K562 (cell line): ENCODE data around the gene ATP5F1A. TPM values are rescaled to one million over a fixed set of nuclear protein-coding genes. Genes with fewer than 3 reads are reported as not detected.

Source experiments
- ATAC-seq: fragments of 200-7000 bp; cut with Tn5 transposase; 3 replicates; pipeline ENCODE4 v1.9.1; 2020; ENCODE audit warnings: moderate library complexity
- BruUV-seq: library from RNA; stranded (reverse); fragments of 400-500 nt; replicated peaks from 2 replicates; lab custom pipeline; 2021; lab: Mats Ljungman, UMichigan
- CTCF ChIA-PET: fragments of 300-600 bp; formaldehyde crosslinking; extraction: SDS; loops from one replicate; lab custom pipeline; 2021; ENCODE audit warnings: low intra/inter-chr PET ratio; lab: Yijun Ruan, JAX
- POLR2A ChIA-PET: fragments of 300-600, 350-650 bp; sonication (Branson Sonifier 250); formaldehyde crosslinking; extraction: SDS; loops from one replicate; lab custom pipeline; 2021; ENCODE audit warnings: antibody characterized with exemption, inconsistent platforms; lab: Yijun Ruan, JAX
- DNase-seq, 4 experiments: peaks; one replicate each; pipeline versions ENCODE4 v3.0.0 to v3.0.0-alpha.2; 2011 to 2018; ENCODE audit warnings: low spot score in 3 of 4, mixed read lengths in 3 of 4; ENCODE audit errors: extremely low read depth in 1 of 4
- FAIRE-seq: peaks from 2 replicates; lab custom pipeline; 2011; peaks lifted over from hg19 to GRCh38; lab: Jason Lieb, UNC
- H2AFZ ChIP-seq: 2 replicates; pipeline ENCODE4 v1.6.0; 2011; ENCODE audit warnings: low read depth, low read length, control low read depth, inconsistent platforms
- H3K27ac ChIP-seq: fragments of 200-600 bp; 3 replicates; pipeline ENCODE4 v1.8.0; 2011; ENCODE audit warnings: low read depth, mild to moderate bottlenecking, control low read depth, inconsistent platforms, low read length, moderate library complexity, mixed read lengths; ENCODE audit errors: extremely low read depth
- H3K27me3 ChIP-seq, 2 experiments: fragments of 300-600 bp in 1 of 2; 2 replicates in 1 of 2; 3 replicates in 1 of 2; pipeline versions ENCODE4 v1.6.0 to v1.8.0; 2011; ENCODE audit warnings: inconsistent platforms in 2 of 2, low read length in 2 of 2, mild to moderate bottlenecking in 1 of 2, mixed read lengths in 1 of 2, moderate library complexity in 1 of 2; ENCODE audit not compliant: control insufficient read depth in 2 of 2, insufficient read depth in 2 of 2
- H3K36me3 ChIP-seq: fragments of 300-600 bp; 3 replicates; pipeline ENCODE4 v1.8.0; 2011; ENCODE audit warnings: mild to moderate bottlenecking, low read length, inconsistent platforms; ENCODE audit not compliant: control insufficient read depth, insufficient read depth
- H3K4me1 ChIP-seq, 2 experiments: fragments of 200-600 bp in 1 of 2; replicated peaks in 1 of 2; 2 replicates in 1 of 2; 3 replicates in 1 of 2; pipeline versions ENCODE4 v1.5.1 to v1.8.0; 2011; ENCODE audit warnings: inconsistent platforms in 2 of 2, low read length in 2 of 2, mild to moderate bottlenecking in 1 of 2, mixed read lengths in 1 of 2, moderate library complexity in 1 of 2; ENCODE audit not compliant: control insufficient read depth in 2 of 2, insufficient read depth in 2 of 2
- H3K4me2 ChIP-seq: 2 replicates; pipeline ENCODE4 v1.6.1; 2011; ENCODE audit warnings: low read length, control low read depth, inconsistent platforms, mixed read lengths; ENCODE audit not compliant: insufficient read depth
- H3K4me3 ChIP-seq: fragments of 200-600 bp; sonication (generic), shearing (Covaris generic); 2 replicates; pipeline ENCODE4 v1.5.1; 2016; ENCODE audit warnings: control low read depth, inconsistent platforms
- H3K79me2 ChIP-seq: fragments of 200-600 bp; 3 replicates; pipeline ENCODE4 v1.8.0; 2011; ENCODE audit warnings: low read length, inconsistent platforms; ENCODE audit not compliant: control insufficient read depth, insufficient read depth
- H3K9ac ChIP-seq, 2 experiments: 2 replicates each; pipeline versions ENCODE4 v1.6.0 to v1.6.1; 2011; ENCODE audit warnings: low read depth in 2 of 2, low read length in 2 of 2, control low read depth in 1 of 2, inconsistent platforms in 1 of 2, mild to moderate bottlenecking in 1 of 2, mixed read lengths in 1 of 2; ENCODE audit not compliant: insufficient read depth in 1 of 2
- H3K9me1 ChIP-seq: one replicate; pipeline ENCODE4 v1.6.0; 2011; ENCODE audit warnings: inconsistent platforms, mild to moderate bottlenecking, low read length, moderate library complexity; ENCODE audit not compliant: control insufficient read depth, insufficient read depth
- H3K9me3 ChIP-seq: replicated peaks from 2 replicates; pipeline ENCODE4 v1.5.1; 2011; ENCODE audit warnings: low read depth, low read length, inconsistent platforms; ENCODE audit not compliant: control insufficient read depth, insufficient read depth
- H4K20me1 ChIP-seq: replicated peaks from 2 replicates; pipeline ENCODE4 v1.6.1; 2011; ENCODE audit warnings: low read length, inconsistent platforms, mixed read lengths; ENCODE audit not compliant: control insufficient read depth, insufficient read depth
- BDP1 ChIP-seq: IDR thresholded peaks from 3 replicates; pipeline ENCODE4 v1.6.1; 2011; ENCODE audit not compliant: insufficient read length, insufficient read depth
- CBFA2T3 ChIP-seq: fragments of 450-650 bp; IDR thresholded peaks from 2 replicates; pipeline ENCODE4 v1.6.1; 2017
- CHAMP1 ChIP-seq: fragments of 450-650 bp; IDR thresholded peaks from 2 replicates; pipeline ENCODE4 v1.6.1; 2016; ENCODE audit warnings: mild to moderate bottlenecking
- E2F6 ChIP-seq, 2 experiments: IDR thresholded peaks; 2 replicates each; pipeline ENCODE4 v1.6.1; 2011; ENCODE audit warnings: borderline replicate concordance in 1 of 2, control low read depth in 1 of 2, low read depth in 1 of 2, low read length in 1 of 2, mild to moderate bottlenecking in 1 of 2, mixed read lengths in 1 of 2, moderate library complexity in 1 of 2; ENCODE audit not compliant: insufficient read depth in 1 of 2, insufficient read length in 1 of 2, poor library complexity in 1 of 2, severe bottlenecking in 1 of 2; ENCODE audit errors: extremely low read depth in 1 of 2
- GABPB1 ChIP-seq: sonication (generic); formaldehyde crosslinking; IDR thresholded peaks from 2 replicates; pipeline ENCODE4 v1.8.0; 2022; ENCODE audit warnings: mild to moderate bottlenecking, missing genetic modification reagents
- ZNF561 ChIP-seq: fragments of 450-650 bp; formaldehyde crosslinking; conservative IDR thresholded peaks from 2 replicates; pipeline ENCODE4 v1.4.0; 2020; ENCODE audit warnings: mild to moderate bottlenecking, moderate library complexity
- ZNF586 ChIP-seq: fragments of 450-650 bp; formaldehyde crosslinking; conservative IDR thresholded peaks from 2 replicates; pipeline ENCODE4 v1.4.0; 2020; ENCODE audit warnings: mild to moderate bottlenecking, moderate library complexity
- ZNF830 ChIP-seq: fragments of 250-450 bp; sonication (Bioruptor Pico); IDR thresholded peaks from 2 replicates; pipeline ENCODE4 v1.5.0; 2021; ENCODE audit warnings: mild to moderate bottlenecking
- WGBS: fragments of 100-300 bp; shearing (Covaris generic); methylation state at CpG from one replicate; pipeline ENCODE4 v1.1.6; 2016; ENCODE audit warnings: low coverage, mixed read lengths; ENCODE audit not compliant: insufficient coverage; ENCODE audit errors: missing lambda C conversion rate; 5-methylcytosine and 5-hydroxymethylcytosine counted together
- in situ Hi-C: fragments of 300-500 bp; cut with MboI; formaldehyde crosslinking; loops from 4 replicates; pipeline ENCODE4 v1.15.0; 2018; ENCODE audit warnings: inconsistent platforms, mixed read lengths
- intact Hi-C: fragments of 100-400 bp; cut with micrococcal nuclease; formaldehyde crosslinking; loops from 2 replicates; pipeline ENCODE4 v1.14.2; 2022
- polyA plus RNA-seq, 8 experiments: library from polyadenylated mRNA; depleted of rRNA in 4 of 8; stranded (reverse) in 5 of 8; unstranded in 3 of 8; fragments of >200 nt; fragmentation: Nextera tagmentation in 2 of 8; fragmentation: Illumina TruSeq in 1 of 8; extraction: Ambion mirVana in 2 of 8; extraction: Trizol in 1 of 8; gene quantifications; 2 replicates each; pipeline versions ENCODE4 v1.2.1 to v1.2.3, GENCODE V29; 2011 to 2014; ENCODE audit warnings: inconsistent platforms in 1 of 8, missing spikeins in 1 of 8
- total RNA-seq, 7 experiments: library from RNA; depleted of rRNA in 6 of 7; stranded (reverse); fragments of >200 nt in 6 of 7; fragmentation: Illumina TruSeq in 2 of 7; extraction: Trizol in 2 of 7; gene quantifications; 2 replicates each; pipeline versions ENCODE4 v1.2.1 to v1.2.3, GENCODE V29; 2011 to 2021; ENCODE audit warnings: low replicate concordance in 1 of 7

ATP5F1A gene
- total and polyA plus RNA-seq, 9 of the 15 experiments (the other 6 are each of a cell fraction or from before 2014, with no cell fraction given): 377 to 762 (median 490) TPM

- TF ChIP-seq CHAMP1: no peak
These were observed 12.3 kb upstream of the ATP5F1A start (continued) for GRCh38 chr18:46110406-46110805.

DNA sequence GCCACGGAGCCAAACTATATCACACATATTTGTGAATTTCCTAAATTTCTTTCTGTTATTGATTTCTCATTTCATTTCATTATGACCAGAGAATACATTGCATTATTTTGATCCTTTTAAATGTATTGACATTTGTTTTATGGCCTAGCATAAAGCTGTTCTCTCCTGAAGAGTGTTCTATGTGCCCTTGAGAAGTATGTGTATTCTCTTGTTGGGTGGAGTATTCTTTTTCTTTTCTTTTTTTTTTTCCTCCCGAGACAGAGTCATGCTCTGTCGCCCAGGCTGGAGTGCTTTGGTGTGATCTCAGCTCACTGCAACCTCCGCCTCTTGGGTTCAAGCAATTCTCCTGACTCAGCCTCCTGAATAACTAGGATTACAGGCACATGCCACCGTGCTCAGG lies 11.3 kb upstream of the ATP5F1A start:
- no peaks in the 10 kb centered on the region for H3K9me1 ChIP-seq
- no peak for FAIRE-seq
- TF ChIP-seq CBFA2T3 (no peak), E2F6 (IDR thresholded peaks at IDR 0.05; ENCODE audit: borderline replicate concordance in 1 of 2, extremely low read depth in 1 of 2, insufficient read depth in 1 of 2, insufficient read length in 1 of 2, low read depth in 1 of 2, low read length in 1 of 2, poor library complexity in 1 of 2, severe bottlenecking in 1 of 2) (no peak), GABPB1 (no peak), ZNF561 (CRISPR knock-in tag) (no peak), ZNF586 (CRISPR knock-in tag) (no peak), BDP1 (no peak), ZNF830 (CRISPR knock-in tag) (no peak)
- peaks cover 42% of the 10 kb centered on the region; the same call in 2 of the 3 replicates for H3K36me3 ChIP-seq
- no peak for ATAC-seq
- no peaks in the 10 kb centered on the region for H4K20me1 ChIP-seq
- intact Hi-C loops (no loop called here), in situ Hi-C loops (no loop called here)
- 82% methylated on average over 2 of the region's 5 CpGs for WGBS
- POLR2A ChIA-PET: no interaction called here
- H3K4me1 ChIP-seq: peaks cover 0 to 4% of the 10 kb centered on the region in 2 experiments; a peak in 2 of 5 replicates
- H3K27me3 ChIP-seq: no peaks in the 10 kb centered on the region
- H3K4me2 ChIP-seq: no peak overlapping the region
- no peak overlapping the region for H2AFZ ChIP-seq
- H3K9ac ChIP-seq: no peak overlapping the region
- peaks cover 20% of the 10 kb centered on the region for H3K79me2 ChIP-seq
- BruUV-seq: no TSS peak
- 0 out of 2 replicates have a peak, but pooled peaks cover 2% of the 10 kb centered on the region for H3K9me3 ChIP-seq
- no peak overlapping the region for H3K4me3 ChIP-seq
- no peak for DNase-seq
- no peak overlapping the region for H3K27ac ChIP-seq
- CTCF ChIA-PET: no interaction called here
